ENCODE measurements around the gene TMEM238. TPM values are rescaled to one million over a fixed set of nuclear protein-coding genes. Genes with fewer than 3 reads are reported as not detected.

Gene TMEM238
- total and polyA plus RNA-seq, 9 of the 15 experiments (the other 6 are each of a cell fraction or from before 2014, with no cell fraction given), result 0.18 to 5.1 (median 1.3) TPM; not detected in 4

GRCh38 chr19:55405638-55406037, 21.5 kb upstream of the TMEM238 start (continued):
- TF ChIP-seq HES1 (IDR thresholded peaks at IDR 0.05; ENCODE audit: low read depth) (no peak), POLR2G (IDR thresholded peaks at IDR 0.05; ENCODE audit: low read depth, low read length) (peak; percentile 42; the same call in 1 of the 2 replicates), MCM5 (IDR thresholded peaks at IDR 0.05; ENCODE audit: low read depth) (no peak)

- POLR2A ChIA-PET, result interaction anchor here (0.6 to 6.6 kb wide), 6 partner anchors 14 to 246 kb away, joined by 3 to 195 read pairs (median 4); partner anchors contain the start of genes RPL28 and TMEM238
- in situ Hi-C loops (cut with MboI), result no loop called here
- Histone ChIP-seq H3K27ac (ENCODE audit: extremely low read depth, low read depth, low read length) (no peak overlapping the region), H3K79me2 (ENCODE audit: control insufficient read depth, insufficient read depth, low read length) (peaks cover 47% of the 10 kb centered on the region), H3K4me1 (replicated peaks in 1 of 2; ENCODE audit: control insufficient read depth in 2 of 2, insufficient read depth in 2 of 2, low read length in 2 of 2) (peaks cover 12 to 39% of the 10 kb centered on the region in 2 experiments; a peak in 4 of 5 replicates), H4K20me1 (replicated peaks; ENCODE audit: control insufficient read depth, insufficient read depth, low read length) (peaks cover 44% of the 10 kb centered on the region), H3K36me3 (ENCODE audit: control insufficient read depth, insufficient read depth, low read length) (peaks cover 61% of the 10 kb centered on the region), H2AFZ (ENCODE audit: low read depth, low read length) (no peak overlapping the region), H3K9me3 (replicated peaks; ENCODE audit: control insufficient read depth, insufficient read depth, low read depth, low read length) (no peaks in the 10 kb centered on the region), H3K9me1 (ENCODE audit: control insufficient read depth, insufficient read depth, low read length) (peaks cover 6% of the 10 kb centered on the region), H3K9ac (ENCODE audit: insufficient read depth in 1 of 2, low read depth in 2 of 2, low read length in 2 of 2) (peak overlapping the region in 1 of 2 experiments; percentile 81; a peak in 2 of 4 replicates), H3K27me3 (ENCODE audit: control insufficient read depth in 2 of 2, insufficient read depth in 2 of 2, low read length in 2 of 2) (no peaks in the 10 kb centered on the region), H3K4me3 (no peak overlapping the region), H3K4me2 (ENCODE audit: insufficient read depth, low read length) (no peak overlapping the region)
- no peak for ATAC-seq
- intact Hi-C loops (cut with micrococcal nuclease), result no loop called here
- DNase-seq (ENCODE audit: extremely low read depth in 1 of 4, low spot score in 3 of 4), result no peak
- no peak for FAIRE-seq
- TF ChIP-seq POLR2AphosphoS5 (IDR thresholded peaks at IDR 0.05; ENCODE audit: control insufficient read depth, insufficient read depth, low read depth, low read length) (peak; percentile 1; the same call in 1 of the 2 replicates), MTA3 (IDR thresholded peaks at IDR 0.05; ENCODE audit: borderline replicate concordance) (no peak), ZNF121 (CRISPR knock-in tag; conservative IDR thresholded peaks at IDR 0.05) (peak; percentile 23; the same call in 1 of the 2 replicates), CGGBP1 (CRISPR knock-in tag; IDR thresholded peaks at IDR 0.05) (no peak), EHMT2 (IDR thresholded peaks at IDR 0.05) (no peak), NONO (IDR thresholded peaks at IDR 0.05; ENCODE audit: low read depth in 2 of 2, low read length in 1 of 2) (no peak), ZNF639 (CRISPR knock-in tag; conservative IDR thresholded peaks at IDR 0.05 in 1 of 2, IDR thresholded peaks at IDR 0.05 in 1 of 2) (no peak), ZNF445 (CRISPR knock-in tag; IDR thresholded peaks at IDR 0.05; ENCODE audit: low read depth) (no peak), RBM22 (IDR thresholded peaks at IDR 0.05; ENCODE audit: low read depth, low read length, poor library complexity, severe bottlenecking) (peak; percentile 61), ZNF512 (tag; IDR thresholded peaks at IDR 0.05) (no peak), RBFOX2 (IDR thresholded peaks at IDR 0.05; ENCODE audit: low read depth, low read length) (peak; percentile 65)
- 92% methylated on average over 2 of the region's 2 CpGs for WGBS (ENCODE audit: insufficient coverage, low coverage, missing lambda C conversion rate)
- CTCF ChIA-PET (ENCODE audit: low intra/inter-chr PET ratio), result no interaction called here
- BruUV-seq (replicated peaks), result no TSS peak
Measured at GRCh38 chr19:55402509-55402908, 18.4 kb upstream of the TMEM238 start.

All from K562 (cell line).